HFFc6 (cell line): ENCODE data around the gene THSD7A. TPM values are rescaled to one million over a fixed set of nuclear protein-coding genes. Genes with fewer than 3 reads are reported as not detected.

Experiments
- DNase-seq: peaks from one replicate; pipeline ENCODE4 v3.0.0-alpha.2; 2018
- H3K27ac Mint-ChIP-seq: 2 replicates; pipeline ENCODE4 v1.8.0; 2020; ENCODE audit warnings: mild to moderate bottlenecking, mixed read lengths
- H3K27me3 Mint-ChIP-seq: 2 replicates; pipeline ENCODE4 v1.8.0; 2021; ENCODE audit warnings: mild to moderate bottlenecking, moderate library complexity, mixed read lengths; ENCODE audit not compliant: insufficient read depth
- H3K36me3 Mint-ChIP-seq: 2 replicates; pipeline ENCODE4 v1.8.0; 2021; ENCODE audit warnings: low read depth, mixed read lengths
- H3K4me1 Mint-ChIP-seq: 2 replicates; pipeline ENCODE4 v1.8.0; 2020; ENCODE audit warnings: low read depth, mixed read lengths
- H3K4me3 Mint-ChIP-seq: 2 replicates; pipeline ENCODE4 v1.8.0; 2020; ENCODE audit warnings: mild to moderate bottlenecking, moderate library complexity, mixed read lengths
- H3K9me3 Mint-ChIP-seq: 2 replicates; pipeline ENCODE4 v1.8.0; 2020; ENCODE audit warnings: mild to moderate bottlenecking, mixed read lengths
- total RNA-seq, 6 experiments: library from RNA; stranded (reverse); fragmentation: NEBNext Ultra II Directional; extraction: Animal tissue kit (Norgen Biotek cat#: 25700); gene quantifications; 2 replicates in 1 of 6; 3 replicates in 5 of 6; pipeline ENCODE4 v1.2.3, GENCODE V29; 2021
- TF ChIP-seq, protein P1 (sequence below): fragments of 200-600 bp; sonication (generic); IDR thresholded peaks from 2 replicates; pipeline ENCODE4 v1.5.0; 2021; ENCODE audit warnings: antibody characterized with exemption, mild to moderate bottlenecking

The THSD7A gene
- total RNA-seq, 6 experiments from 2014 or later: not detected

DNA sequence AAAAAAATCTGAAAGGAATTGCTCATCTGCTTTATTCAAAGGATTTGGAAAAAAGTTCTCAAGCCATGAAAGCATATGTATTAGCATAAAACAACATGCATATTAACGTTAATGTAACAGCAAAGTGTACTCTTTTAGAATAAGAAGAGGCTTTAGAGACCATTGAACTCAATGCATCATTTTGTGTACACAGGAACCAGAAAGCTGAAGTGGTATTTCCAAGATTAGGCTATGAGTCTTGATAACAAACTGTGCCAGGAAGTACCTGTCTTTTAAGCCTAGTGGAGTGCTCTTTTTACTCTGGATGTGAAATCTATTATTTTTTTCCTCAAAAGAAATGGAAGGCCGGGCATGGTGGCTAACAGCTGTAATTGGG lies 164.2 kb downstream of the THSD7A start:
- no peak overlapping the region for H3K27ac Mint-ChIP-seq
- no peaks in the 10 kb centered on the region for H3K36me3 Mint-ChIP-seq
- DNase-seq: no peak
- H3K9me3 Mint-ChIP-seq: peaks cover 19% of the 10 kb centered on the region; the same call in 1 of the 2 replicates
- no peak overlapping the region for H3K4me3 Mint-ChIP-seq
- H3K4me1 Mint-ChIP-seq: no peaks in the 10 kb centered on the region
- no peaks in the 10 kb centered on the region for H3K27me3 Mint-ChIP-seq
- TF ChIP-seq, protein P1, sequence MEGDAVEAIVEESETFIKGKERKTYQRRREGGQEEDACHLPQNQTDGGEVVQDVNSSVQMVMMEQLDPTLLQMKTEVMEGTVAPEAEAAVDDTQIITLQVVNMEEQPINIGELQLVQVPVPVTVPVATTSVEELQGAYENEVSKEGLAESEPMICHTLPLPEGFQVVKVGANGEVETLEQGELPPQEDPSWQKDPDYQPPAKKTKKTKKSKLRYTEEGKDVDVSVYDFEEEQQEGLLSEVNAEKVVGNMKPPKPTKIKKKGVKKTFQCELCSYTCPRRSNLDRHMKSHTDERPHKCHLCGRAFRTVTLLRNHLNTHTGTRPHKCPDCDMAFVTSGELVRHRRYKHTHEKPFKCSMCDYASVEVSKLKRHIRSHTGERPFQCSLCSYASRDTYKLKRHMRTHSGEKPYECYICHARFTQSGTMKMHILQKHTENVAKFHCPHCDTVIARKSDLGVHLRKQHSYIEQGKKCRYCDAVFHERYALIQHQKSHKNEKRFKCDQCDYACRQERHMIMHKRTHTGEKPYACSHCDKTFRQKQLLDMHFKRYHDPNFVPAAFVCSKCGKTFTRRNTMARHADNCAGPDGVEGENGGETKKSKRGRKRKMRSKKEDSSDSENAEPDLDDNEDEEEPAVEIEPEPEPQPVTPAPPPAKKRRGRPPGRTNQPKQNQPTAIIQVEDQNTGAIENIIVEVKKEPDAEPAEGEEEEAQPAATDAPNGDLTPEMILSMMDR: no peak

DNA sequence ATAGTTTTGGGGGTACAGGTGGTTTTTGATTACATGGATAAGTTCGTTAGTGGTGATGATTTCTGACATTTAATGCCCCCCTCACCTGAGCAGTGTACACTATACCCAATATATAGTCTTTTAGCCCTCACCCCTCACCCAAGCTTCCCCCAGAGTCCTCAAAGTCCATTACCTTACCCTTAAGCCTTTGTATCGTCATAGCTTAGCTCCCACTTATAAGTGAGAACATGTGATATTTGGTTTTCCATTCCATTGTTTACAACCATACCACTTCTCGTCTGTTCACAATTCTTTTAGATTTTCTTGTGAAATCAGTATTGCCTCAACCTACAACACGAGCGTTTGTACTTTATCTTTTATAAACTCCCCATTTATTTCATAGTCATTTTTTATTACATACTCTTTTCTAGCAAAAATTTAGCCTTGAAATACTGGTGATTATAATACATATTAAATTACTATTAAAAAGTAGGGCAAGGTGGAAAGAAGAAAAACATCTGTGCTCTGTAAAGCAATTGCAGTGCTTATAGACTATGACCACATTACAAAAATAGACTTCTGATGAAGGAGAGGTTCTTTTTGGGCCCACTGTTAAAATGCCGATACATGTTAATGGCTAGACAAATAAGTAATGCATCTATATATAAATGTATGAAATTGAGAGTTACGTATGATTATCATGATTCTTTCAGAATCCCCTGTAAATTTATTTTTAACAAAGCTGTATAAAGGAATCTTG lies 164.8 kb downstream of the THSD7A start:
- Mint-ChIP-seq H3K4me1 (no peaks in the 10 kb centered on the region), H3K27me3 (no peaks in the 10 kb centered on the region), H3K36me3 (no peaks in the 10 kb centered on the region), H3K4me3 (no peak overlapping the region), H3K27ac (no peak overlapping the region), H3K9me3 (peaks cover 18% of the 10 kb centered on the region; the same call in 1 of the 2 replicates)
- DNase-seq: no peak
- TF ChIP-seq, protein P1: no peak

DNA sequence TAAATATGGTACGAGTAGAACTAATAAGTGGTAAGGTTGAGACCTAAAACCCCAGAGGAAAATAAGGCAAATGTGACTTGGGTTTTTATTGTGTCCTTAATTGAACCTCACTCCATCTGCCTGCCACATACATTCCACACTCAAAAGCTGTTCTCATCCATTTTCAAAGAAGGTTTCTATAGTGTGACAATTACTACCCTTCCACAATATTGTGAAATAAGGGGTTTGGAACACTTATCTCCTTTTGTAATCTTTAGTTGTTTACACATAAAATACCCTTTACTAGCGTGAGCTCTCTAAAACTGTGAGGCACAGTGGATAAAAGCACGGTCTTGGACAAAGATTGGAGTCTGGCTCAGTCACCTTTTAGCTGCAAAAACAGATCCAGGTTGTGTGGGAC lies 166.6 kb downstream of the THSD7A start:
- no peaks in the 10 kb centered on the region for H3K4me1 Mint-ChIP-seq
- H3K4me3 Mint-ChIP-seq: no peak overlapping the region
- H3K27ac Mint-ChIP-seq: no peak overlapping the region
- peaks cover 24% of the 10 kb centered on the region for H3K9me3 Mint-ChIP-seq
- no peaks in the 10 kb centered on the region for H3K36me3 Mint-ChIP-seq
- H3K27me3 Mint-ChIP-seq: no peaks in the 10 kb centered on the region
- TF ChIP-seq, protein P1: no peak
- DNase-seq: no peak

DNA sequence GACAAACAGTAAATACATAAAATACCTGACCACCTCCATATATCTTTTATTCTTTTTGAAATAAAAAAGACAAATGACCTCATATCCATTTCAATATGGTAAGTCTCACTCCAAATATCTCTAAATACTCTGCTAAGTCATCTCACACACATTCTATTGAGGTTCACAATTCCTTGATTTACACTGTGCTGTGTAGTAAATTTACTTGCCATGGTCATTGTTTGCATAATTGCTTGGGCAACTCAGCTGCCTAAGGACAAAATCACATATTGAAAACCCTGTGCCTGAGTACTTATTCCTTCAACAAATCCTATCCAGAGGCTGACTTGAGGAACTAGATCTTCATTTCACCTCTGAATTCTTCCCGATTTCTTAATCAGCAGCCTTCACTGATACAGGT lies 176.4 kb downstream of the THSD7A start:
- TF ChIP-seq, protein P1: no peak
- Mint-ChIP-seq H3K4me3 (no peak overlapping the region), H3K36me3 (no peaks in the 10 kb centered on the region), H3K27ac (no peak overlapping the region), H3K27me3 (no peaks in the 10 kb centered on the region), H3K4me1 (no peaks in the 10 kb centered on the region), H3K9me3 (peaks cover 15% of the 10 kb centered on the region)
- no peak for DNase-seq

DNA sequence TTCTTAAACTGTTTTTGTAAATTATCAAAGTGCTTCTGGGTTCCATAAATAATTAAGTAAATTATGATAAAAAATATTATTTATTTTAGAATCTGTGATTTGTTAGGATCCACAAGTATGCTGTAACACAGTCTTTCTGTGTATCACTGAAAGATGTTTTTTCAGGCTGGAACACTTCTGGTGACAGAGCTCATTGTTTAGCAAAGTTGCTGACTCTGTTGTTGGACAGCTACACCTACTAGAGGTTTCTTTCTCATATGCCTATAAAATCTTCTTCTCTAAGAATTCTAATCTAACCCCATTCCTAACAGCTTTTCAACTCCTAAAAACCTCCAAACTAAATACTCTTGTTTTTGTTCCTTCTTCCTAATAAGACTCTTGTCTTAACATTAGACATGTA lies 176.8 kb downstream of the THSD7A start:
- Mint-ChIP-seq H3K4me1 (no peaks in the 10 kb centered on the region), H3K27me3 (no peaks in the 10 kb centered on the region), H3K27ac (no peak overlapping the region), H3K4me3 (no peak overlapping the region), H3K9me3 (peaks cover 13% of the 10 kb centered on the region), H3K36me3 (no peaks in the 10 kb centered on the region)
- TF ChIP-seq, protein P1: no peak
- no peak for DNase-seq
